Body of pancreas (tissue), 4 donors: ENCODE measurements around the gene RASSF5.

ENCODE experiments used
- POLR2A ChIP-seq, 3 donors: fragments of 450-650 bp; IDR thresholded peaks; one replicate each; pipeline ENCODE4 v1.6.1; 2016; ENCODE audit warnings: antibody characterized with exemption in 3 of 3, mild to moderate bottlenecking in 2 of 3
- TF ChIP-seq, protein P1 (sequence below), 7 experiments: fragments of 450-650 bp in 4 of 7; fragments of 200-600 bp in 3 of 7; sonication (generic) in 3 of 7; IDR thresholded peaks; one replicate each; pipeline ENCODE4 v1.5.1; 2016 to 2019; ENCODE audit warnings: antibody characterized with exemption in 7 of 7

GRCh38 chr1:206503591-206504362 is 3.6 kb upstream of the RASSF5 start:
- TF ChIP-seq, protein P1, sequence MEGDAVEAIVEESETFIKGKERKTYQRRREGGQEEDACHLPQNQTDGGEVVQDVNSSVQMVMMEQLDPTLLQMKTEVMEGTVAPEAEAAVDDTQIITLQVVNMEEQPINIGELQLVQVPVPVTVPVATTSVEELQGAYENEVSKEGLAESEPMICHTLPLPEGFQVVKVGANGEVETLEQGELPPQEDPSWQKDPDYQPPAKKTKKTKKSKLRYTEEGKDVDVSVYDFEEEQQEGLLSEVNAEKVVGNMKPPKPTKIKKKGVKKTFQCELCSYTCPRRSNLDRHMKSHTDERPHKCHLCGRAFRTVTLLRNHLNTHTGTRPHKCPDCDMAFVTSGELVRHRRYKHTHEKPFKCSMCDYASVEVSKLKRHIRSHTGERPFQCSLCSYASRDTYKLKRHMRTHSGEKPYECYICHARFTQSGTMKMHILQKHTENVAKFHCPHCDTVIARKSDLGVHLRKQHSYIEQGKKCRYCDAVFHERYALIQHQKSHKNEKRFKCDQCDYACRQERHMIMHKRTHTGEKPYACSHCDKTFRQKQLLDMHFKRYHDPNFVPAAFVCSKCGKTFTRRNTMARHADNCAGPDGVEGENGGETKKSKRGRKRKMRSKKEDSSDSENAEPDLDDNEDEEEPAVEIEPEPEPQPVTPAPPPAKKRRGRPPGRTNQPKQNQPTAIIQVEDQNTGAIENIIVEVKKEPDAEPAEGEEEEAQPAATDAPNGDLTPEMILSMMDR (IDR thresholded peaks at IDR 0.05): no peak
- TF ChIP-seq POLR2A (IDR thresholded peaks at IDR 0.05): no peak
